Measurements from ENCODE around the gene AHNAK.

AHNAK gene

GRCh38 chr11:62418136-62418535, 128.5 kb downstream of the AHNAK start:
- no peak for ATAC-seq
- TF ChIP-seq ZFP30 (CRISPR knock-in tag; IDR thresholded peaks at IDR 0.05) (no peak), CREB5 (CRISPR knock-in tag; IDR thresholded peaks at IDR 0.05; ENCODE audit: low read depth) (no peak), ZFP3 (CRISPR knock-in tag; IDR thresholded peaks at IDR 0.05) (no peak), CSDC2 (CRISPR knock-in tag; IDR thresholded peaks at IDR 0.05) (no peak), ESRRG (CRISPR knock-in tag; IDR thresholded peaks at IDR 0.05) (no peak), SNAI2 (CRISPR knock-in tag; IDR thresholded peaks at IDR 0.05) (no peak), GLIS3 (CRISPR knock-in tag; IDR thresholded peaks at IDR 0.05) (no peak), CSRNP3 (CRISPR knock-in tag; IDR thresholded peaks at IDR 0.05) (no peak), TOX (CRISPR knock-in tag; IDR thresholded peaks at IDR 0.05; ENCODE audit: borderline replicate concordance) (no peak), PATZ1 (CRISPR knock-in tag; IDR thresholded peaks at IDR 0.05; ENCODE audit: borderline replicate concordance) (no peak)

DNA sequence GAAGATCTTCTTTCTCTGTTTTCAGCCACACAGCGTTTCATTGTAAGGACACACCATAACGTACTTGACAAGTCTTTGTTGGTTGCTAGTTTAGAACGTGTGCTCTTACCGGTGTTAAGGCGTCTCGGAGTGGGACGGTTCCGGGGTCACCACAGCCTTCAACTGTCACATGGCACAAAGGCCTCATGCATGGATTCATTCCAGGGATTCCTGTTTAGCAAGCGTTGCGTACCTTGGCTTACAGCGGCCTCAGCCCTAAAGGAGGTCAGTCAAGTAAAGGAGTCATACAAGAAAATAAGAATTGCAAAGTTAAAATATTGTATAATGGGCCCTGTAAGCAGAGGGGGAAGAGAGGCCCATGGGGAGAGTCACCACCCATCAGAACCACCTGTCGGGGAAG, 130.0 kb downstream of the AHNAK start:
- no peak for ATAC-seq
- TF ChIP-seq, protein P1, sequence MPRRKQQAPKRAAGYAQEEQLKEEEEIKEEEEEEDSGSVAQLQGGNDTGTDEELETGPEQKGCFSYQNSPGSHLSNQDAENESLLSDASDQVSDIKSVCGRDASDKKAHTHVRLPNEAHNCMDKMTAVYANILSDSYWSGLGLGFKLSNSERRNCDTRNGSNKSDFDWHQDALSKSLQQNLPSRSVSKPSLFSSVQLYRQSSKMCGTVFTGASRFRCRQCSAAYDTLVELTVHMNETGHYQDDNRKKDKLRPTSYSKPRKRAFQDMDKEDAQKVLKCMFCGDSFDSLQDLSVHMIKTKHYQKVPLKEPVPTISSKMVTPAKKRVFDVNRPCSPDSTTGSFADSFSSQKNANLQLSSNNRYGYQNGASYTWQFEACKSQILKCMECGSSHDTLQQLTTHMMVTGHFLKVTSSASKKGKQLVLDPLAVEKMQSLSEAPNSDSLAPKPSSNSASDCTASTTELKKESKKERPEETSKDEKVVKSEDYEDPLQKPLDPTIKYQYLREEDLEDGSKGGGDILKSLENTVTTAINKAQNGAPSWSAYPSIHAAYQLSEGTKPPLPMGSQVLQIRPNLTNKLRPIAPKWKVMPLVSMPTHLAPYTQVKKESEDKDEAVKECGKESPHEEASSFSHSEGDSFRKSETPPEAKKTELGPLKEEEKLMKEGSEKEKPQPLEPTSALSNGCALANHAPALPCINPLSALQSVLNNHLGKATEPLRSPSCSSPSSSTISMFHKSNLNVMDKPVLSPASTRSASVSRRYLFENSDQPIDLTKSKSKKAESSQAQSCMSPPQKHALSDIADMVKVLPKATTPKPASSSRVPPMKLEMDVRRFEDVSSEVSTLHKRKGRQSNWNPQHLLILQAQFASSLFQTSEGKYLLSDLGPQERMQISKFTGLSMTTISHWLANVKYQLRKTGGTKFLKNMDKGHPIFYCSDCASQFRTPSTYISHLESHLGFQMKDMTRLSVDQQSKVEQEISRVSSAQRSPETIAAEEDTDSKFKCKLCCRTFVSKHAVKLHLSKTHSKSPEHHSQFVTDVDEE (CRISPR knock-in tag; IDR thresholded peaks at IDR 0.05) = no peak
- TF ChIP-seq POU6F1 (CRISPR knock-in tag; IDR thresholded peaks at IDR 0.05; ENCODE audit: borderline replicate concordance, low read depth) = no peak

- TF ChIP-seq PPARA (CRISPR knock-in tag; IDR thresholded peaks at IDR 0.05; ENCODE audit: borderline replicate concordance) (no peak), ARNTL (CRISPR knock-in tag; IDR thresholded peaks at IDR 0.05; ENCODE audit: borderline replicate concordance, low read depth) (no peak), OSR1 (CRISPR knock-in tag; IDR thresholded peaks at IDR 0.05) (no peak), ZFP30 (CRISPR knock-in tag; IDR thresholded peaks at IDR 0.05) (no peak), BACH2 (CRISPR knock-in tag; IDR thresholded peaks at IDR 0.05; ENCODE audit: borderline replicate concordance) (no peak), POU6F1 (CRISPR knock-in tag; IDR thresholded peaks at IDR 0.05; ENCODE audit: borderline replicate concordance, low read depth) (no peak), ZC3H10 (CRISPR knock-in tag; IDR thresholded peaks at IDR 0.05) (no peak), SNAI2 (CRISPR knock-in tag; IDR thresholded peaks at IDR 0.05) (no peak), GLIS3 (CRISPR knock-in tag; IDR thresholded peaks at IDR 0.05) (no peak), ZNF565 (CRISPR knock-in tag; conservative IDR thresholded peaks at IDR 0.05; ENCODE audit: low read depth) (no peak), RARB (CRISPR knock-in tag; IDR thresholded peaks at IDR 0.05) (no peak)
- TF ChIP-seq, protein P1 (CRISPR knock-in tag; IDR thresholded peaks at IDR 0.05) = no peak
- ATAC-seq = no peak
Measured at GRCh38 chr11:62413060-62413696, 133.4 kb downstream of the AHNAK start.

All from SK-N-SH treated with all-trans-retinoic acid at 6 μM for 48 hours (cell line).